OCI-LY1 (cell line): ENCODE results near the gene KLHDC7A.

Experiments
- EZH2 ChIP-seq: fragments of 200-600 bp; sonication (generic), shearing (Covaris generic); IDR thresholded peaks from 2 replicates; pipeline ENCODE4 v1.8.0; 2017; ENCODE audit warnings: borderline replicate concordance, mixed run types, mild to moderate bottlenecking, antibody characterized with exemption, low read length, moderate library complexity, mixed read lengths
- TF ChIP-seq, protein P1 (sequence below): fragments of 200-600 bp; sonication (generic), shearing (Covaris generic); IDR thresholded peaks from 2 replicates; pipeline ENCODE4 v1.5.1; 2017; ENCODE audit warnings: mild to moderate bottlenecking, antibody characterized with exemption, low read length, moderate library complexity, mixed read lengths

DNA sequence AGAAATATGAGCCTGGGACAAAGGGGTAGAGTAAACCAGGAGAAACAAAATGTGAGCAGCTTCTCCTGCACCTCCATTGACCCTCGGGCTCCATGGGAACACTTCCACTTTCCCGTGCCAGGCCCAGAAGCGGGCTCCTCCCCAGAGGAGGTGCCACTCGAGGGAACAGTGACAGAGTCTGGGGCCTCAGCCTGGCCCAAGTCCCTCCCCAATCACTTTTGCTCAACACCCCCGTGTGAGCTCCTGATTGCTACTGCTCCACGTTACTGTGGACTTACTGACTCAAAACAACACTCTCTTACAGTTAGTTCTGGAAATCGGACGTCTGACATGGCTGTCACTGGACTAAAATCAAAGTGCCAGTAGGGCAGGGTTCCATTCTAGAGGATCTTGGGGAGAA, 17.7 kb upstream of the KLHDC7A start:
- TF ChIP-seq, protein P1, sequence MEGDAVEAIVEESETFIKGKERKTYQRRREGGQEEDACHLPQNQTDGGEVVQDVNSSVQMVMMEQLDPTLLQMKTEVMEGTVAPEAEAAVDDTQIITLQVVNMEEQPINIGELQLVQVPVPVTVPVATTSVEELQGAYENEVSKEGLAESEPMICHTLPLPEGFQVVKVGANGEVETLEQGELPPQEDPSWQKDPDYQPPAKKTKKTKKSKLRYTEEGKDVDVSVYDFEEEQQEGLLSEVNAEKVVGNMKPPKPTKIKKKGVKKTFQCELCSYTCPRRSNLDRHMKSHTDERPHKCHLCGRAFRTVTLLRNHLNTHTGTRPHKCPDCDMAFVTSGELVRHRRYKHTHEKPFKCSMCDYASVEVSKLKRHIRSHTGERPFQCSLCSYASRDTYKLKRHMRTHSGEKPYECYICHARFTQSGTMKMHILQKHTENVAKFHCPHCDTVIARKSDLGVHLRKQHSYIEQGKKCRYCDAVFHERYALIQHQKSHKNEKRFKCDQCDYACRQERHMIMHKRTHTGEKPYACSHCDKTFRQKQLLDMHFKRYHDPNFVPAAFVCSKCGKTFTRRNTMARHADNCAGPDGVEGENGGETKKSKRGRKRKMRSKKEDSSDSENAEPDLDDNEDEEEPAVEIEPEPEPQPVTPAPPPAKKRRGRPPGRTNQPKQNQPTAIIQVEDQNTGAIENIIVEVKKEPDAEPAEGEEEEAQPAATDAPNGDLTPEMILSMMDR = no peak
- no peak for TF ChIP-seq EZH2
